Measurements from ENCODE around the gene PDZD2.
"Not testable (repeated sequence)": the region's sequence is repeated elsewhere in the genome, so short reads cannot be mapped to it uniquely, and the experiment has no call there.

Gene PDZD2

DNA sequence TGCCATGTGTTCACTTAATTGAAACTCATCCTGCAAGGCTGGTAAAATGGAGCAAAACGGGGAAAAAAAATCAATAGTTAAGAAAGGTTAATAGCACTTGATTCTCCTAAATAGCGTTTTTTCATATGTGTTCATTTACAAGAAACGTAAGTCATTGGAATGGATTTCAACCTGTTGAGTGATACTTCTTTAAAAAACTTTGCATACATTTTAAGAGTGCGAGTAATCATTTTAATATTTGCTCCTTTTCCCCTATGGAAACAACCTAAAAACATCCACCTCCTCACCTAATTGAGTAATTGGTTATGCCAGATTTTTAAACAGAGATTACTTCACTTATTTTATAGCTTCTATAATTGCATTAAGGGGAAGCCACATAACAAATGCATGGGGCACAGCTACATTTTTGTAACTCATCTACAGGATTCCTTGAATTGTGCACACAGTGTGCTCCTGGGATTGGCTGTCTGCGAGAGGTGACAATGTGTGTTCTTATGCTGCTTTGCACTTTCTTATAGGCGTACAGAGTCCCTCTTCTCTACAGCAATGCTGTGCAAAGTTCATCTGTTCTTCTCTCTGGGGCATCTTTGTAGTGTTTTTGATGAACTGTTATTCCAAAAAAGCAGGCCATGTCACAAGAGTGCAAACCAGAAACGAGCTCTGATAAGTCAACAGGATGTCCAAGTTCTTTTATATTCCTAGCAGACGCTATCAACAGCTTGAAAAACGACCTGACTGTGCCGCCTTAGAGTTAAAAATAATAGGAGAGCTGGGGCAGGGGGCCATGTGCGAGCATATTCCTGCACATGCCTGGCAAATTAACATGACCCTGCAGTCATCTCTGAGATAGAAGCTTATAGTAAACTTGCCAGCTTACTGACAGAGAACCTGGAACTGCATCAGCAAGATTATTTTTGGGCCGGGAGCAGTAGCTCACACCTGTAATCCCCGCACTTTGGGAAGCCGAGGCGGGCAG is 417.2 kb downstream of the PDZD2 start:
- DNase-seq, result no peak

DNA sequence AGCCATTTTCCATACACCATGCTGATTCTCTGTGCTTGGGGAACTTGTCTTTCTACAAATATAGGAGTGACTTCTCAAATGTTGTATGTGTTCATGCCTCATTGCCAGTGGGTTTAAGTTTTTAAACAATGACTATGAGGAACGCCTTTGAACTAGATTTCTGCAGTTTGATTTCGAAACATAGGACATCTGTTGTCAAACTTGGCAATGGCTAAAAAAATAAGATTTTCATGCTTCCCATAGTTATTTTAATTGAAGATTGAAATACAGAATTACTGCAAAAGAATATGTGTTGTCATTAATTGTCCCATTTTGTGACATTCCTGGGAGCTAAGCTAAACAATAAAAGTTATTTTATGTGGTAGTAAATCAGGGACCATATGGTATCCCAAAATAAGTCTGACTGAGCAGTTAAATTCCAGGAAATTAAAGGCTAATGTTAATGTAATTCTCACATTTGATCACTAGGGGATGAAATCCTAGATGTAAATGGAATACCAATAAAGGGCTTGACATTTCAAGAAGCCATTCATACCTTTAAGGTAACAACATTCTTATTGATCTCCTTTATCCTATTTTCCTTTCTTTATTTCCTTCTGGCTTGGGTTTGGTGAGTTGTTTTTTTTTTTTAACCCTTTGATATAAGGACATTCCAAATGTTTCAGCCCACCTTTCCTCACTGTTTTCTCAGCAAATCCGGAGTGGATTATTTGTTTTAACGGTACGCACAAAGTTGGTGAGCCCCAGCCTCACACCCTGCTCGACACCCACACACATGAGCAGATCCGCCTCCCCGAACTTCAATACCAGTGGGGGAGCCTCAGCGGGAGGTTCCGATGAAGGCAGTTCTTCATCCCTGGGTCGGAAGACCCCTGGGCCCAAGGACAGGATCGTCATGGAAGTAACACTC is 418.5 kb downstream of the PDZD2 start:
- DNase-seq, result peak; percentile 12 to 25 (median 17)

DNA sequence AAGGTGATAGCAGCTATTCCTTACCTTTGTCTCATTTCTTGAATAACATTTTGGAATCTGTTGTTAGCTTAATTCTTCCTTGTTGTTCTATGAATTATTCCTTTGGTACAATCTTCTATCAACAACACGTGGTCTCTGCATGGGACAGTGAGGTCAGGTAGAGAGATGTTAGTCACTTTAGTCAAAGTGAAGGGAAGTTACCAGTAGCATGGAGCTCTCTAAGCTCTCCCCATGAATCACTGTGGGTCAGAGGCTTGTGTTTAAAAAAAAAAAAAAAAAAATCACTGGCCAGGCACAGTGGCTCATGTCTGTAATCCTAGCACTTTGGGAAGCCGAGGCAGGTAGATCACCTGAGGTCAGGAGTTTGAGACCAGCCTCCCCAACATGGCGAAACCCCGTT is 419.2 kb downstream of the PDZD2 start:
- DNase-seq, result no peak

DNA sequence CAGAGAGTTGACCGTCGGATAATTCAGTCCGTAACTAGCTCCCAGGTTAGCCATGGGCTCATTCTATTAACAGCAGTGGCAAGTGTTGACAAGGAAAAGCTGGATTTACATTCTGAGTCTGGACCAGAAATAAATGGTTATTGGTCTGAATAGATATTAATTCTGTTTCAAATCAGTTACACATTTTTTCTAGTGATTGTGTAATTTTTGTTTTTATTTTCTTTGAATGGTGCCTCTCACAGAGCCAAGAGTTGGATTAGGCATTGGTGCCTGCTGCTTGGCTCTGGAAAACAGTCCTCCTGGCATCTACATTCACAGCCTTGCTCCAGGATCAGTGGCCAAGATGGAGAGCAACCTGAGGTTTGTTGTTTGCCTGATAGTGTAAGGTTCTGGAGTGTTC is 420.1 kb downstream of the PDZD2 start:
- DNase-seq, result no peak

DNA sequence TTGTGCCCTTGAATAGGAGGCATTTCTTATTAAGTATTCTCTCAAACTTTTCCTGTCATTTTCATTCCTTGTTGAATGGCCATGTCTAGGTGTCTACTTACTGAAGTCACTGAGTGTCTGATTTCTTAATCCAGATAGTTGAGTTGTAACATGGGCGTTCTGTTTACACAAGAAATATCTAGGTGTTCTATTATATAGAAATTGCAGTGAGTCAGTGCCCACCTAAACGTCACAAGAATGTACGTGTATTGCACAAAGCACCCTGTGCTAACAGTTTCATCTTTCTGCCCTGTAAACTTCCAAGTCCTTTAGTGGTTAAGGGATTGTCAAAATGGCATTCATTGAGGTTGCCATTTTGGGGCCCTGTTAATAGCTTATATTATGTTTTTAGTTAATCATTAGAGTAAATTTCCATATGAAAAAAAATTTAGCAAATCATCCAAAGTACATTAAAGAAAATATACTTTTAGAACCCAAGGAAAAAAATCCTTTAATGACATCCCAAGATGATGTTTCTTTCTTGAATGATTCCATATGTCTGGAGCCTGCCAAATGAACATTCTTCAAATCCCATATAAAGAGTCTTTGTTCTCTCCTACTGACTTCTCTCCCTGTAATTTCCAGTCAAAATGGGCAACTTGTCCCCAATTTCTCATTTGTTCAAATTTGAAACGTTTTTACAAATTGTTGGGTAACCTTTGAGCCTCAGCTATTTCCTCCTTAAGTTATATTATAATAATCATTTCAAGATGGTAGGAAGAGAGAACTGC is 421.0 kb downstream of the PDZD2 start:
- no peak for DNase-seq

- no peak for DNase-seq
Observed at GRCh38 chr5:32061236-32061635, 422.3 kb downstream of the PDZD2 start.

DNA sequence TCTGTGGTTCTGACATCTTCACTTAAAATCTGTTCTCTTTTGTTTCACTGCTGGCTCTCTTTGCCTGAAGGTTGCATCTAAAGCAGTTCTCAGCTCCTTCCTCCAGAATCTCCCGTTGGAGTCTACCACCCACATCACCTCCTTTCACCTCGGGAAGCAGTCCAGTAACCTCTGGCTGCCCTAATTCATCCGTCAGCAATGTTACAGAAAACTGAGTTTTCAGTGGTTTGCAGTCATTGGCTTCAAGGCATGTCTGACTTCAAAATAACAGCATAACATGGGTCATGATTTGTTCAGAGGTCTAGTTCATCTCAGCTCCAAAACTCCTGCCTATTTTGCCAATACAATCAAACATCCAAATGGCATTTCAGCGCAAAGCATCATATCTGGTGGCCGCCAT is 427.5 kb downstream of the PDZD2 start:
- no peak for DNase-seq

- DNase-seq, result no peak
Observed at GRCh38 chr5:32067774-32068470, 429.0 kb downstream of the PDZD2 start.

GRCh38 chr5:32068561-32068960 is 429.6 kb downstream of the PDZD2 start:
- DNase-seq, result no peak

DNA sequence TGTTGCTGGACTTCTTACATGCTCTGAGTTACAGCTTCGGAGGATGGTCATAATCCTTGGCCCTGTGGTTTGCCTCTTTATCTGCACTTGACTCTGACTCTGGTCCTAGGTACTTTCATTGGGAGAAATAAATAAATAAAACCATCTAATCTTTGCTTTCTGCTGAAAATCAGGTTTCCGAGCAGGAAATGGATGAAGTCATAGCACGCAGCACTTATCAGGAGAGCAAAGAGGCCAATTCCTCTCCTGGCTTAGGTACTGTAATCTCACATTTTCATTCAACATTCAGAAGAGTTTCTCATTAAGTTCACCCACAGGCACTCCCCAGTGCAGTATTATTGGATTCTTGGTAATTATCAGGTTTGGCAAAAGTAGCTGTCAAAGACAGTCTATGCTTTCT is 430.5 kb downstream of the PDZD2 start:
- no peak for DNase-seq

DNA sequence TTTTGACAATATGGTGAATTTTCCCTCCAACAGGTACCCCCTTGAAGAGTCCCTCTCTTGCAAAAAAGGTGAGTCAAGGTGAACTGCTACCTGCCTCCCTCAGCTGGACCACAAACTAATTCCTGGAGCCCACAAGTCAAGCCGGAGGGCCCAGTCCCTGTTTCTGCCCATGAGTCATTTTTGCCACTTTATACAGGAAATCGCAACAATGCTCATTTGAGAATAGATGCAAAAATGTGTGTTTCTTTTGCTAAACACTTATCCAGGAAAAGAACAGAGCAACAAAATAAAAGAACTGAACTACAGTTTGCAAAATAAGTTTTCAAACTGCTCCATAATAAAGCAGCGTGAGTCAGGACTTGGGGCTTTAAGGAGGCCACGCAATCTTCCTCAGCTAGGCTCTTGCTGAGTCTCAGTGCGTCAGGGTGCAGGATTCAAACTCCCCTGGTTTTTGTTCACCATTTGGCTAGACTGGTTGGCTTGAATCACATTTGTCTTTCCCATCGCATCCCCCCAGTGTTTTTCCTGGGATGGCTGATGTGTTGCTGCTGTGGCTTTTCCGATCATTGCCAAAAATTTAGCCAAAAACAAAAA is 432.5 kb downstream of the PDZD2 start:
- no peak for DNase-seq

- DNase-seq, result no peak
Observed at GRCh38 chr5:32072054-32072453, 433.1 kb downstream of the PDZD2 start.

GRCh38 chr5:32074401-32074800 is 435.5 kb downstream of the PDZD2 start:
- no peak for DNase-seq

DNA sequence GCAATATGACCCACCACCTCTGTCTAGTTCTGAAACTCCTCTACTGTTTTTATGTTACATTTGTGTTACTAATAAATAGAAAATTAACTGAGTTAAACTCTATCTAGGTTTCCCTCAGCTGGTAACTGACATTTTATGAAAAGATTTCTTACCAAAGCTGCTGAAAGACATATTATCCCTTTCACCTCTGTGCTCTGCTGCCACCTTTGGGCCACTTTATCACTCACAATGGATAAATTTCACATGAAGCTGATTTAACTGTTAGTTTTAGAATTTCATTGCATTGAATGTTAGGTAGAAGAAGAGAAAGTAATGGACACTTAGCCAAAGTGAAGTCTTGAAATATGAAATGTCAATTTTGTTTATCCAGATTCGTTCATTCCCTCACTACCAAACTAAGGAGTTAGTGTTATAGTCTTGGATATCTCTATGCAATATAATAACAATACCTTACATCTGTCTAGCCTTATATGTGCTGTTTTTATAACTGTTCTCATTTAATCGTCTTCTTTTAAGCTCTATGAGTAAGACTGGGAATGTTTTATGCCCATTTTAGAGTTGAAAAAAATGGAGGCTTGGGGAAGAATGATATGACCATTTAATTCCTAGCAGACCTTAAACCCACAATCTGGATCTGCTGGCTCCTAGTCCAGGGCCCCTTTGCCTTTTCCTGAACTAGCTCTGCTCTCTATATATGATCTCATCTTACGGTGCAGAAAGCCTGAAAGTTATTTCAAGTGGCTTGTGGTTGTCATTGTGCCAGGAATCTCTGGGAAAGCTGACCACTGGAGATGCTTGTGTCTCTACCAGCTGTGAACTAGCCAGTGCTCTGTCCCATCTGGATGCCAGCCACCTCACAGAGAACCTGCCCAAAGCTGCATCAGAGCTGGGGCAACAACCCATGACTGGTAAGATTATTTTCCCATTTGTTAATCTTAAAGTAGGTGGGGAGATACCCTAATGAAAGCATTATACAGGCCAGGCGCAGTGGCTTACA is 438.1 kb downstream of the PDZD2 start:
- peak; percentile 73 to 74 (median 73) for DNase-seq

GRCh38 chr5:32078855-32079254 is 439.9 kb downstream of the PDZD2 start:
- DNase-seq, result not testable (repeated sequence)

- not testable (repeated sequence) for DNase-seq
Observed at GRCh38 chr5:32080565-32080964, 441.6 kb downstream of the PDZD2 start.

- DNase-seq, result no peak
Observed at GRCh38 chr5:32082701-32083100, 443.8 kb downstream of the PDZD2 start.

DNA sequence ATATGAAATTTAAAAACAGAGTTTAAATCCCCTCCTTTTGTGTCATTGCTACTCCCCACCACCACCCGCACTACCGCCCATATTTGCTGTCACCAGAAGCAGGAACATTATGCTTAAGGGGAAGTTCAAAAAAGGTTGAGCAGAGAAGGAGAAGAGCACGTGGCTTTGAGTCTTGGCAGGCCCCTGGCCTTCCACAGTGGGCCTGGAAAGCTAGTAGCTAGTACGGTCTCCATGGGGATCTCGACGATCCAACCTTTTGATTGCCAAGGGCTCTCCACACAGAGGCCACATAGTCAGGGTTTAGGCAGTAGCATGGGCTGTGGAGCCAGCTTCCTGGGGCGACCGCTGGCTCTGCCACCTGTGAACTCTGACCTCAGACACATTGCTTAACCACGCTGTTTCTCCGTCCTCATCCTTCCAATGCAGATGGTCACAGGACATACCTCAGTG is 445.1 kb downstream of the PDZD2 start:
- DNase-seq, result peak; percentile 57 to 75 (median 64)

DNA sequence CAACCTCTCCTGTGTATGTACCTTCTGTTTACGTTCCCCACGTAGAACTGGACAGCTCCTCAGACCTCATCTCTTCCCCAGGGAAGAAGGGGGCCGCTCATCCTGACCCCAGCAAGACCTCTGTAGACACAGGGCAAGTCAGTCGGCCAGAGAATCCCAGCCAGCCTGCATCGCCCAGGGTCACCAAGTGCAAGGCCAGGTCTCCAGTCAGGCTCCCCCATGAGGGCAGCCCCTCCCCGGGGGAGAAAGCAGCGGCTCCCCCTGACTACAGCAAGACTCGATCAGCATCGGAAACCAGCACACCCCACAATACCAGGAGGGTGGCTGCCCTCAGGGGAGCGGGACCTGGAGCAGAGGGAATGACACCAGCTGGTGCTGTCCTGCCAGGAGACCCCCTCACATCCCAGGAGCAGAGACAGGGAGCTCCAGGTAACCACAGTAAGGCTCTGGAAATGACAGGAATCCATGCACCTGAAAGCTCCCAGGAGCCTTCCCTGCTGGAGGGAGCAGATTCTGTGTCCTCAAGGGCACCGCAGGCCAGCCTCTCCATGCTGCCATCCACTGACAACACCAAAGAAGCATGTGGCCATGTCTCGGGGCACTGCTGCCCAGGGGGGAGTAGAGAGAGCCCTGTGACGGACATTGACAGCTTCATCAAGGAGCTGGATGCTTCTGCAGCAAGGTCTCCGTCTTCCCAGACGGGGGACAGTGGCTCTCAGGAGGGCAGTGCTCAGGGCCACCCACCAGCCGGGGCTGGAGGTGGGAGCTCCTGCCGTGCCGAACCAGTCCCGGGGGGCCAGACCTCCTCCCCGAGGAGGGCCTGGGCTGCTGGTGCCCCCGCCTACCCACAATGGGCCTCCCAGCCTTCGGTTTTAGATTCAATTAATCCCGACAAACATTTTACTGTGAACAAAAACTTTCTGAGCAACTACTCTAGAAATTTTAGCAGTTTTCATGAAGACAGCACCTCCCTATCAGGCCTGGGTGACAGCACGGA is 448.5 kb downstream of the PDZD2 start:
- no peak for DNase-seq
